ENCODE data around the gene ANP32E.
"Not testable (repeated sequence)": the region's sequence is repeated elsewhere in the genome, so short reads cannot be mapped to it uniquely, and the experiment has no call there.

ANP32E gene

GRCh38 chr1:150208460-150208859 lies 27.5 kb downstream of the ANP32E start:
- not testable (repeated sequence) for DNase-seq (ENCODE audit: low read depth); H3K36me3 ChIP-seq (ENCODE audit: control insufficient read depth, insufficient read depth, low read length, severe bottlenecking); H3K27me3 ChIP-seq (replicated peaks; ENCODE audit: control insufficient read depth, insufficient read depth, low read length); H3K4me1 ChIP-seq (ENCODE audit: control insufficient read depth, insufficient read depth, low read length); H3K9me3 ChIP-seq (ENCODE audit: control insufficient read depth, low read length); H3K4me3 ChIP-seq (ENCODE audit: low read length); H3K9ac ChIP-seq (ENCODE audit: low read length)

DNA sequence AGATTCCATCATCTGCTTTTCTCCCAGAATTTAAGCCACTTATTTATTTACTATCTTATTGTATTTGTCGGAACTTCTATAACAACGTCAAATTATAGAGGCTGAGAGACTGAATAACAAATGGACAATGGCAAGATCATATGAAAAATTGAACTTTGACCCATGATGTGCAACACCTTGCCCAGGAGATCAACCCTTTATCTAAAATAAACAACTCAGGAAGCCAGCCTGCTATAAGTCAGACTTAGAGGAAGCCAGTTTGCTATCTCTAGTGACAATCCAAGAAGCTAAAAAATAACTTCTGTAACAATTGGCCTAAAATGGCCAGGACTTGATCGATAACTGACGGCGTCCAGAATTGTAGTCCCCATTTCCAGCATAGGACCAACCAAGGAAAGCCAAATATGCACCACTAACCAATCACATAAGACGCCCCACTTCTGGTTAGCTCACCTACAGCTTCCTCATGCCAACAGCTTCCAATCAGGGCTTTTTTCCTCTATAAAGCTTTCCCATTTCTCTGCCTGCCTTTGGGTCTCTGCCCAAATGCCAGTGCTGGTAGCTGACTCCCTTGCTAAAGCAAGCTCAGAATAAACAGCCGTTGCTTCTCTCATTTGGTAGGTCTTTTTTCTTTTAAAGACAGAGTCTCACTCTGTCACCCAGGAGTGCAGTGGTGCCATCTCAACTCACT lies 28.5 kb downstream of the ANP32E start:
- DNase-seq (ENCODE audit: low read depth): no peak
- no peak overlapping the region for H3K4me3 ChIP-seq (ENCODE audit: low read length)
- no peaks in the 10 kb centered on the region for H3K4me1 ChIP-seq (ENCODE audit: control insufficient read depth, insufficient read depth, low read length)
- no peaks in the 10 kb centered on the region for H3K36me3 ChIP-seq (ENCODE audit: control insufficient read depth, insufficient read depth, low read length, severe bottlenecking)
- H3K9ac ChIP-seq (ENCODE audit: low read length): no peak overlapping the region
- H3K27me3 ChIP-seq (replicated peaks; ENCODE audit: control insufficient read depth, insufficient read depth, low read length): no peaks in the 10 kb centered on the region
- H3K9me3 ChIP-seq (ENCODE audit: control insufficient read depth, low read length): no peaks in the 10 kb centered on the region

- Histone ChIP-seq H3K4me3 (ENCODE audit: low read length) (no peak overlapping the region), H3K36me3 (ENCODE audit: control insufficient read depth, insufficient read depth, low read length, severe bottlenecking) (no peaks in the 10 kb centered on the region)
Measured at GRCh38 chr1:150196417-150196816, 39.5 kb downstream of the ANP32E start.

GRCh38 chr1:150194381-150195031 lies 41.4 kb downstream of the ANP32E start:
- Histone ChIP-seq H3K9me3 (ENCODE audit: control insufficient read depth, low read length) (no peaks in the 10 kb centered on the region), H3K4me1 (ENCODE audit: control insufficient read depth, insufficient read depth, low read length) (peaks cover 18% of the 10 kb centered on the region), H3K36me3 (ENCODE audit: control insufficient read depth, insufficient read depth, low read length, severe bottlenecking) (no peaks in the 10 kb centered on the region), H3K9ac (ENCODE audit: low read length) (no peak overlapping the region), H3K4me3 (ENCODE audit: low read length) (no peak overlapping the region), H3K27me3 (replicated peaks; ENCODE audit: control insufficient read depth, insufficient read depth, low read length) (no peaks in the 10 kb centered on the region)
- peak; percentile 67 for DNase-seq (ENCODE audit: low read depth)

More at GRCh38 chr1:150196417-150196816, 39.5 kb downstream of the ANP32E start:
- peaks cover 16% of the 10 kb centered on the region for H3K4me1 ChIP-seq (ENCODE audit: control insufficient read depth, insufficient read depth, low read length)
- H3K9me3 ChIP-seq (ENCODE audit: control insufficient read depth, low read length): no peaks in the 10 kb centered on the region
- H3K9ac ChIP-seq (ENCODE audit: low read length): no peak overlapping the region
- DNase-seq (ENCODE audit: low read depth): no peak
- H3K27me3 ChIP-seq (replicated peaks; ENCODE audit: control insufficient read depth, insufficient read depth, low read length): no peaks in the 10 kb centered on the region

DNA sequence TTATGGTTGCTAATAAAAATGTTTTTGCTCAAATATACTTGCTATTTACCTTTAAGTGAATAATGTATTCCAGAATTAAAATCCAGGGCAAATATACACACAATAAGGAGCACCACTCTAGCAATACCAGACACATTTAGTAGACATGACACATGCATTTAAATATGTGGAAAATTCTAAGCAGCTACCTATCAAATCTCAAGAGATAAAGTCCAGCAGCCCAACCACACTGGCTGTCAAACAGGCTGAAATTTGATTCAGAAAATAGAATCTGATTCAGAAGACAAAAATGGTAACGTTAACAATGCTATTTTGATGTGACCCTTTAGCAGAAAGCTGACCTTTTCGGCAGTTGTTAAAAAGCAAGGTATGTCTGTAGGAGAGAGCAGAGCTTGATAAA lies 43.9 kb downstream of the ANP32E start:
- Histone ChIP-seq H3K9ac (ENCODE audit: low read length) (peak overlapping the region; percentile 42), H3K36me3 (ENCODE audit: control insufficient read depth, insufficient read depth, low read length, severe bottlenecking) (no peaks in the 10 kb centered on the region), H3K4me1 (ENCODE audit: control insufficient read depth, insufficient read depth, low read length) (peaks cover 28% of the 10 kb centered on the region), H3K27me3 (replicated peaks; ENCODE audit: control insufficient read depth, insufficient read depth, low read length) (no peaks in the 10 kb centered on the region), H3K9me3 (ENCODE audit: control insufficient read depth, low read length) (no peaks in the 10 kb centered on the region), H3K4me3 (ENCODE audit: low read length) (no peak overlapping the region)
- peak; percentile 65 for DNase-seq (ENCODE audit: low read depth)

DNA sequence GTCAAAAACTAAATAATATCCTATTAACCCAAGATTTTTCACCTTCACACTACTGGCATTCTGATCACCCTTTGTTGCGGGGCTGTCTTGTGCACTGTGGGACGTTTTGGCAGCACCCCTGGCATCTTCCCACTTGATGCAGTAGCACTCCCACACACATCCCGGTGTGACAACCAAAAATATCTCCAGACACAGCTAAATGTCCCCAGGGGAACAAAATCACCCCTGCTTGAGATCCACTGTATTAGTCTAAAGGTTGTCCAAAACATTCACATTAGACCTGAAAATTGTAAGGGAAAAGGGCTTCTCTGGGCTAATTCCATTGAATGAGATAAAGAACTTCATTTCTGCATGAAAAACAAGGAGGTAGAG lies 48.4 kb downstream of the ANP32E start:
- H3K9ac ChIP-seq (ENCODE audit: low read length): peak overlapping the region; percentile 82
- H3K36me3 ChIP-seq (ENCODE audit: control insufficient read depth, insufficient read depth, low read length, severe bottlenecking): no peaks in the 10 kb centered on the region
- H3K4me1 ChIP-seq (ENCODE audit: control insufficient read depth, insufficient read depth, low read length): peaks cover 26% of the 10 kb centered on the region
- no peak for DNase-seq (ENCODE audit: low read depth)
- no peaks in the 10 kb centered on the region for H3K27me3 ChIP-seq (replicated peaks; ENCODE audit: control insufficient read depth, insufficient read depth, low read length)
- no peak overlapping the region for H3K4me3 ChIP-seq (ENCODE audit: low read length)
- no peaks in the 10 kb centered on the region for H3K9me3 ChIP-seq (ENCODE audit: control insufficient read depth, low read length)

GRCh38 chr1:150186789-150187559 lies 48.9 kb downstream of the ANP32E start:
- Histone ChIP-seq H3K4me3 (ENCODE audit: low read length) (peak overlapping the region; percentile 72), H3K36me3 (ENCODE audit: control insufficient read depth, insufficient read depth, low read length, severe bottlenecking) (no peaks in the 10 kb centered on the region), H3K4me1 (ENCODE audit: control insufficient read depth, insufficient read depth, low read length) (peaks cover 20% of the 10 kb centered on the region), H3K27me3 (replicated peaks; ENCODE audit: control insufficient read depth, insufficient read depth, low read length) (no peaks in the 10 kb centered on the region), H3K9ac (ENCODE audit: low read length) (peak overlapping the region; percentile 82), H3K9me3 (ENCODE audit: control insufficient read depth, low read length) (no peaks in the 10 kb centered on the region)
- DNase-seq (ENCODE audit: low read depth): peak; percentile 83

DNA sequence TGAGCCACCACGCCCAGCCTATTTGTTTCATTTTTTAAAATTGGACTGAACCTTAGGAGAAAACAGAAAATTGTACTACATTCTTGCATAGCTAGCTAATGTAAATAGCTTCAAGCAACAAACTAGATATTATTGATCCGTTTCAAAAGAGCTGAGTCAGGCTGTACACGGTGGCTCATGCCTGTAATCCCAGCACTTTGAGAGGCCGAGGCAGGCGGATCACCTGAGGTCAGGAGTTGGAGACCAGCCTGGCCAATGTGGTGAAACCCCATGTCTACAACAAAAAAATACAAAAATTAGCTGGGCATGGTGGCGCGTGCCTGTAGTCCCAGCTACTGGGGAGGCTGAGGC lies 49.5 kb downstream of the ANP32E start:
- H3K36me3 ChIP-seq (ENCODE audit: control insufficient read depth, insufficient read depth, low read length, severe bottlenecking); DNase-seq (ENCODE audit: low read depth); H3K27me3 ChIP-seq (replicated peaks; ENCODE audit: control insufficient read depth, insufficient read depth, low read length); H3K9me3 ChIP-seq (ENCODE audit: control insufficient read depth, low read length): not testable (repeated sequence)
- Histone ChIP-seq H3K4me1 (ENCODE audit: control insufficient read depth, insufficient read depth, low read length) (peaks cover 17% of the 10 kb centered on the region), H3K9ac (ENCODE audit: low read length) (peak overlapping the region; percentile 82), H3K4me3 (ENCODE audit: low read length) (peak overlapping the region; percentile 20)

- H3K9ac ChIP-seq (ENCODE audit: low read length): no peak overlapping the region
- H3K36me3 ChIP-seq (ENCODE audit: control insufficient read depth, insufficient read depth, low read length, severe bottlenecking): no peaks in the 10 kb centered on the region
- H3K4me1 ChIP-seq (ENCODE audit: control insufficient read depth, insufficient read depth, low read length): peaks cover 15% of the 10 kb centered on the region
- H3K27me3 ChIP-seq (replicated peaks; ENCODE audit: control insufficient read depth, insufficient read depth, low read length): no peaks in the 10 kb centered on the region
- H3K9me3 ChIP-seq (ENCODE audit: control insufficient read depth, low read length): no peaks in the 10 kb centered on the region
- no peak overlapping the region for H3K4me3 ChIP-seq (ENCODE audit: low read length)
- no peak for DNase-seq (ENCODE audit: low read depth)
Measured at GRCh38 chr1:150185481-150185880, 50.4 kb downstream of the ANP32E start.

DNA sequence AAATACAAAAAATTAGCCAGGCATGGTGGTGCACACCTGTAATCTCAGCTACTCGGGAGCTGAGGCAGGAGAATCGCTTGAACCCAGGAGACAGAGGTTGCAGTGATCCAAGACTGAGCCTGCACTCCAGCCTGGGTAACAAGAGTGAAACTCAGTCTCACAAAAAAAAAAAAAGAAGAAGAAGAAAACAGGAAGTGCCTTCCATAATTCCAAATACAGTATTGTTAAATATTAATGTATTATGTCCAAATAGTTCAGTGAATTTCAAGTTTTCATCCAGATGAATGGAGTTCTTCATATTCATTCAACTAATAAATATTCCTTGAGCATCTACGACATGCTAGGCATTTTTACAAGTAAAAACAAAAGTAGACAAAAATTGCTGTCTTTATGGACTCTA lies 52.9 kb downstream of the ANP32E start:
- H3K36me3 ChIP-seq (ENCODE audit: control insufficient read depth, insufficient read depth, low read length, severe bottlenecking): no peaks in the 10 kb centered on the region
- H3K9ac ChIP-seq (ENCODE audit: low read length): no peak overlapping the region
- no peaks in the 10 kb centered on the region for H3K9me3 ChIP-seq (ENCODE audit: control insufficient read depth, low read length)
- DNase-seq (ENCODE audit: low read depth): no peak
- H3K4me1 ChIP-seq (ENCODE audit: control insufficient read depth, insufficient read depth, low read length): peaks cover 24% of the 10 kb centered on the region
- H3K4me3 ChIP-seq (ENCODE audit: low read length): no peak overlapping the region
- no peaks in the 10 kb centered on the region for H3K27me3 ChIP-seq (replicated peaks; ENCODE audit: control insufficient read depth, insufficient read depth, low read length)

DNA sequence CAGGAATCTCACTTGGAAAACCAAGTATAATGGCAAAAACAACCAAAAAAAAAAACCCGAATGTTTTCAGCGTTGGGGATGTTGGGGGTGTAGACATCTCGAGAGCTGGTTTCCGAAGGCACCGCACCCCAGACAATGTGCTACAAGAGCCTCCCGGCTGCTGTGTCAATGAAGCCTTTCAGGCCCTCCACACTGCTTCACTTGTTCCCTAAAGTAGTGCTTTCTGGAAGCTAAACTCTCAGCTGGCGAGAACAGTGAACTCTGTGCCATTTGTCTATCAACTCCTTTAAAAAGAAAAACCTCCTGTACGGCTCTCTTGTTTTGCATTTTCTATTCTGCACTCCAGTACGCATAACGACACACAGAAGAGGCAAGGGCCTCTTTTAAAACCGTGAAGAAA lies 53.7 kb downstream of the ANP32E start:
- Histone ChIP-seq H3K9me3 (ENCODE audit: control insufficient read depth, low read length) (no peaks in the 10 kb centered on the region), H3K4me3 (ENCODE audit: low read length) (no peak overlapping the region), H3K27me3 (replicated peaks; ENCODE audit: control insufficient read depth, insufficient read depth, low read length) (no peaks in the 10 kb centered on the region), H3K4me1 (ENCODE audit: control insufficient read depth, insufficient read depth, low read length) (peaks cover 23% of the 10 kb centered on the region), H3K36me3 (ENCODE audit: control insufficient read depth, insufficient read depth, low read length, severe bottlenecking) (no peaks in the 10 kb centered on the region), H3K9ac (ENCODE audit: low read length) (no peak overlapping the region)
- DNase-seq (ENCODE audit: low read depth): no peak

Measured in adipocyte (in vitro differentiated cells).